ENCODE results near the gene SSTR4. TPM values are rescaled to one million over a fixed set of nuclear protein-coding genes. Genes with fewer than 3 reads are reported as not detected.

SSTR4 gene
- total RNA-seq, 1 experiment from 2014 or later, result not detected

DNA sequence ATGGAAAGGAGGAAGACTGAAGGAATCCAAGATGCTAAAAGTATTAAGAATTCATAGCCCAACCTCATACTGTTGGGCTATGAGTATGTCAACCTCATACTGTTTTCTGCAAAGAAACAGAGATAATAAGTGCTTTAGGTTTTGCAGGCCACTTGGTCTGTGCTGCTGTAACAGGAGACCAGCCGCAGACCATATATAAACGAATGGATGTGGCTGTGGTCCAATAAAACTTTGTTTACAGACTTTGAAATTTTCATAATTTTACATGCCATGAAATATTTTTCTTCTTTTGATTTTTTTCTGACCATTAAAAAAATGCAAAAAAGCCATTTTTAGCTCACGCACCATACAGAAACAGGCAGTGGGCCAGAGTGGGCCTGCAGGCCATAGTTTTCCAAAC is 28.1 kb downstream of the SSTR4 start:
- H3K4me1 ChIP-seq, result peaks cover 60% of the 10 kb centered on the region
- H3K36me3 ChIP-seq (ENCODE audit: control insufficient read depth, insufficient read depth, low read length), result no peaks in the 10 kb centered on the region
- no peaks in the 10 kb centered on the region for H3K27me3 ChIP-seq (replicated peaks; ENCODE audit: control insufficient read depth, insufficient read depth, low read length)
- Mint-ChIP-seq H3K27me3 (ENCODE audit: insufficient read depth, unreplicated experiment) (no peaks in the 10 kb centered on the region), H3K4me3 (ENCODE audit: unreplicated experiment) (no peak overlapping the region), H3K27ac (ENCODE audit: unreplicated experiment) (no peak overlapping the region), H3K36me3 (ENCODE audit: insufficient read depth, unreplicated experiment) (no peaks in the 10 kb centered on the region), H3K9me3 (ENCODE audit: unreplicated experiment) (no peaks in the 10 kb centered on the region), H3K4me1 (ENCODE audit: low read depth, unreplicated experiment) (peaks cover 33% of the 10 kb centered on the region)
- DNase-seq, result no peak
- TF ChIP-seq, protein P1, sequence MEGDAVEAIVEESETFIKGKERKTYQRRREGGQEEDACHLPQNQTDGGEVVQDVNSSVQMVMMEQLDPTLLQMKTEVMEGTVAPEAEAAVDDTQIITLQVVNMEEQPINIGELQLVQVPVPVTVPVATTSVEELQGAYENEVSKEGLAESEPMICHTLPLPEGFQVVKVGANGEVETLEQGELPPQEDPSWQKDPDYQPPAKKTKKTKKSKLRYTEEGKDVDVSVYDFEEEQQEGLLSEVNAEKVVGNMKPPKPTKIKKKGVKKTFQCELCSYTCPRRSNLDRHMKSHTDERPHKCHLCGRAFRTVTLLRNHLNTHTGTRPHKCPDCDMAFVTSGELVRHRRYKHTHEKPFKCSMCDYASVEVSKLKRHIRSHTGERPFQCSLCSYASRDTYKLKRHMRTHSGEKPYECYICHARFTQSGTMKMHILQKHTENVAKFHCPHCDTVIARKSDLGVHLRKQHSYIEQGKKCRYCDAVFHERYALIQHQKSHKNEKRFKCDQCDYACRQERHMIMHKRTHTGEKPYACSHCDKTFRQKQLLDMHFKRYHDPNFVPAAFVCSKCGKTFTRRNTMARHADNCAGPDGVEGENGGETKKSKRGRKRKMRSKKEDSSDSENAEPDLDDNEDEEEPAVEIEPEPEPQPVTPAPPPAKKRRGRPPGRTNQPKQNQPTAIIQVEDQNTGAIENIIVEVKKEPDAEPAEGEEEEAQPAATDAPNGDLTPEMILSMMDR (IDR thresholded peaks at IDR 0.05; ENCODE audit: insufficient read depth in 1 of 2, low read depth in 1 of 2, low read length in 1 of 2, severe bottlenecking in 1 of 2, unreplicated experiment in 1 of 2), result no peak
- intact Hi-C loops (cut with micrococcal nuclease; ENCODE audit: unreplicated experiment), result loop anchor here (5.0 to 10.0 kb wide), 2 partner anchors 248 to 371 kb away; no protein-coding TSS in a partner anchor
- ChIA-PET CTCF (interaction anchor here (1.4 kb wide), 1 partner anchor 36 kb away, joined by 3 read pairs; no protein-coding TSS in a partner anchor), POLR2A (no interaction called here)
- no peak overlapping the region for H3K4me3 ChIP-seq (ENCODE audit: low read depth, low read length)
- BruUV-seq (replicated peaks), result no TSS peak
- no peaks in the 10 kb centered on the region for H3K9me3 ChIP-seq

DNA sequence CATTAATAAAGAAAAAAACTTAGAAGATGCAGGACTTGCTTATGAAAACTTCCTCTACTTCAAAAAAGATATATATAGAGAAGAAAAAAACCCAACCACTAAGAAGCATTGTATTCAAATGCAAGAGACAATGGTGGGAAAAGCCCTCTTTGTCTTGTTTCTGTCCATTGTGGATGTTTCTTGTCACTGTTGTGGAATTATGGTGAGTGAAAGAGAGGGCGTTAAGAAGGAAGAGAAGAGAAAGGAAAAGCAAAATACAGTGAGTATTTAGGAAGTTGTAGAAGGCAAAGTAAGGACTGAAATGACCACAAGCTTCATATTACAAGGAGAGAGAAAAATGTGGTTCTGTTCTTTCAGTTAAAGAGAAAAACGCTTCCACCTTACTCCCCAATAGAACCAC is 28.5 kb downstream of the SSTR4 start:
- Mint-ChIP-seq H3K27ac (ENCODE audit: unreplicated experiment) (no peak overlapping the region), H3K36me3 (ENCODE audit: insufficient read depth, unreplicated experiment) (no peaks in the 10 kb centered on the region), H3K9me3 (ENCODE audit: unreplicated experiment) (no peaks in the 10 kb centered on the region), H3K4me3 (ENCODE audit: unreplicated experiment) (no peak overlapping the region), H3K27me3 (ENCODE audit: insufficient read depth, unreplicated experiment) (no peaks in the 10 kb centered on the region), H3K4me1 (ENCODE audit: low read depth, unreplicated experiment) (peaks cover 33% of the 10 kb centered on the region)
- TF ChIP-seq, protein P1 (IDR thresholded peaks at IDR 0.05; ENCODE audit: insufficient read depth in 1 of 2, low read depth in 1 of 2, low read length in 1 of 2, severe bottlenecking in 1 of 2, unreplicated experiment in 1 of 2), result no peak
- Histone ChIP-seq H3K9me3 (no peaks in the 10 kb centered on the region), H3K4me3 (ENCODE audit: low read depth, low read length) (no peak overlapping the region), H3K36me3 (ENCODE audit: control insufficient read depth, insufficient read depth, low read length) (no peaks in the 10 kb centered on the region), H3K27me3 (replicated peaks; ENCODE audit: control insufficient read depth, insufficient read depth, low read length) (no peaks in the 10 kb centered on the region), H3K4me1 (peaks cover 60% of the 10 kb centered on the region)
- POLR2A ChIA-PET, result no interaction called here
- intact Hi-C loops (cut with micrococcal nuclease; ENCODE audit: unreplicated experiment), result loop anchor here (5.0 to 10.0 kb wide), 2 partner anchors 249 to 371 kb away; no protein-coding TSS in a partner anchor
- CTCF ChIA-PET, result interaction anchor here (1.4 kb wide), 1 partner anchor 36 kb away, joined by 3 read pairs; no protein-coding TSS in a partner anchor
- BruUV-seq (replicated peaks), result no TSS peak
- no peak for DNase-seq

DNA sequence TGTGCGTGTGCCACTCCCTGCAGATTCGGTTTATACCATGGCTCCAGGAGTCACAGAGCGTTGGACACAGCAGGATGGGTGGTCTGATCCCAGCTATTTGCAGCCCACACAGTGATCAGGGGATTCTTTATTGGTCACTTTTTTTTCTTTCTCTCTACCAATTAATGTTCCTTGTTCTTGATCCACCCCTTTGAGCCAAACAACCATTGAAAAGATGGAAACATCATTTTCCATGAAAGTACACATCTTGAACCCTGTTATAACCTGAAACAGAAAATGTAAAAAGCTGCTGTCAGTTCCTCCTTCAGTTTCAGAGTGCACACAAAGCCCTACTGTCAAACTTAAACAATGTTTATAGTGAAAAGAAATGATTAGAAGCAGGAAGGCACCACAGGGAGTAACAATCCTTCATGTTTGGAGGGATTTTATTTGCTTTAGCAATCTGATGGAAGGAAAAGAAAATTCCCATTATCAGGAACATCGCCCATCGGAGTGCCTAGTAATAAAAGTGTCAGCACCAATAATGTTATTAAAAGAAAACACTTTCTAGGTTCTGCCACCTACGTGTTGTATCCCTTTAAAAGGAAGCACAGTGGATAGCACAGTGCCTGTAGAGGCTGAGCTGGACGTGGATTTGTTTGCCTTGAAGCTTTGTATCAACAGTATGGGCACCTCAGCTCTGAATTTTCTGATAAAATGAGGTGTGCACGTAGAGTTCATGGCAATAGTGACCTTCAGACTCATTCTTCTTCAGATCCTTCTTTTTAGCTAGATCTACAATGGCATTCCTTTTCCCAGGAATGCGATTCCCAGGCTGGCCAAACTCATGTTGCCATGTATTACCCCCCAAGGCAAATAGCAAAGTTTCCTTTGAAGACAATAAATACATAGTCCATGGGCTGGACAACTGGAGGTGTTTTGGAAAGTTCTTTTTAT is 30.4 kb downstream of the SSTR4 start:
- Histone ChIP-seq H3K4me1 (peaks cover 55% of the 10 kb centered on the region), H3K4me3 (ENCODE audit: low read depth, low read length) (no peak overlapping the region), H3K36me3 (ENCODE audit: control insufficient read depth, insufficient read depth, low read length) (no peaks in the 10 kb centered on the region), H3K27me3 (replicated peaks; ENCODE audit: control insufficient read depth, insufficient read depth, low read length) (no peaks in the 10 kb centered on the region), H3K9me3 (no peaks in the 10 kb centered on the region)
- DNase-seq, result peak; percentile 64 to 76
- TF ChIP-seq, protein P1 (IDR thresholded peaks at IDR 0.05; ENCODE audit: insufficient read depth in 1 of 2, low read depth in 1 of 2, low read length in 1 of 2, severe bottlenecking in 1 of 2, unreplicated experiment in 1 of 2), result no peak
- ChIA-PET CTCF (interaction anchor here (0.5 to 1.3 kb wide), 7 partner anchors 15 to 730 kb away, joined by 3 to 8 read pairs (median 5); no protein-coding TSS in a partner anchor), POLR2A (interaction anchor here (0.6 to 1.1 kb wide), 2 partner anchors 15 to 147 kb away, joined by 3 read pairs; no protein-coding TSS in a partner anchor)
- peaks cover 30% of the 10 kb centered on the region for H3K4me1 Mint-ChIP-seq (ENCODE audit: low read depth, unreplicated experiment)
- H3K27me3 Mint-ChIP-seq (ENCODE audit: insufficient read depth, unreplicated experiment), result no peaks in the 10 kb centered on the region
- intact Hi-C loops (cut with micrococcal nuclease; ENCODE audit: unreplicated experiment), result loop anchor here (1.0 to 10.0 kb wide), 2 partner anchors 41 to 251 kb away; no protein-coding TSS in a partner anchor
- H3K27ac Mint-ChIP-seq (ENCODE audit: unreplicated experiment), result peak overlapping the region; percentile 54
- no peak overlapping the region for H3K4me3 Mint-ChIP-seq (ENCODE audit: unreplicated experiment)
- H3K9me3 Mint-ChIP-seq (ENCODE audit: unreplicated experiment), result no peaks in the 10 kb centered on the region
- H3K36me3 Mint-ChIP-seq (ENCODE audit: insufficient read depth, unreplicated experiment), result no peaks in the 10 kb centered on the region
- no TSS peak for BruUV-seq (replicated peaks)

All from Caco-2 (cell line).